Stimulated activated CD4-positive, alpha-beta T cell treated with anti-CD3 and anti-CD28 coated beads, Interleukin-12 subunit alpha, Interleukin-12 subunit beta, amount 100 ng/mL, for 48 hours (primary cell): ENCODE data around the gene GRID1.

Source experiments
- DNase-seq, 3 donors: peaks; one replicate each; pipeline ENCODE4 v3.0.0-alpha.2; 2020; ENCODE audit warnings: low read depth in 2 of 3, low spot score in 1 of 3

Gene GRID1

GRCh38 chr10:85594239-85594638 is 772.4 kb downstream of the GRID1 start:
- no peak for DNase-seq

- DNase-seq: no peak
These were observed 773.3 kb downstream of the GRID1 start for GRCh38 chr10:85593226-85593772.

GRCh38 chr10:85581371-85581770 is 785.2 kb downstream of the GRID1 start:
- no peak for DNase-seq

GRCh38 chr10:85580585-85580984 is 786.0 kb downstream of the GRID1 start:
- DNase-seq: no peak

- DNase-seq: no peak
These were observed 787.7 kb downstream of the GRID1 start for GRCh38 chr10:85578860-85579259.

- no peak for DNase-seq
These were observed 791.2 kb downstream of the GRID1 start for GRCh38 chr10:85575441-85575840.

GRCh38 chr10:85570871-85571270 is 795.7 kb downstream of the GRID1 start:
- no peak for DNase-seq

GRCh38 chr10:85565381-85565780 is 801.2 kb downstream of the GRID1 start:
- DNase-seq: no peak

GRCh38 chr10:85558533-85558932 is 808.1 kb downstream of the GRID1 start:
- DNase-seq: no peak

- DNase-seq: no peak
These were observed 808.9 kb downstream of the GRID1 start for GRCh38 chr10:85557706-85558105.

GRCh38 chr10:85557077-85557476 is 809.5 kb downstream of the GRID1 start:
- DNase-seq: no peak
